GM18870 (cell line): Measurements from ENCODE around the gene TSPAN31.
"Not testable (repeated sequence)": the region's sequence is repeated elsewhere in the genome, so short reads cannot be mapped to it uniquely, and the experiment has no call there.

Source experiments
- ATAC-seq: cut with Tn5 transposase; IDR thresholded peaks from one replicate; pipeline ENCODE4 v1.9.1; 2021; ENCODE audit warnings: moderate library complexity; ENCODE audit not compliant: unreplicated experiment

The TSPAN31 gene, protein sequence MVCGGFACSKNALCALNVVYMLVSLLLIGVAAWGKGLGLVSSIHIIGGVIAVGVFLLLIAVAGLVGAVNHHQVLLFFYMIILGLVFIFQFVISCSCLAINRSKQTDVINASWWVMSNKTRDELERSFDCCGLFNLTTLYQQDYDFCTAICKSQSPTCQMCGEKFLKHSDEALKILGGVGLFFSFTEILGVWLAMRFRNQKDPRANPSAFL

DNA sequence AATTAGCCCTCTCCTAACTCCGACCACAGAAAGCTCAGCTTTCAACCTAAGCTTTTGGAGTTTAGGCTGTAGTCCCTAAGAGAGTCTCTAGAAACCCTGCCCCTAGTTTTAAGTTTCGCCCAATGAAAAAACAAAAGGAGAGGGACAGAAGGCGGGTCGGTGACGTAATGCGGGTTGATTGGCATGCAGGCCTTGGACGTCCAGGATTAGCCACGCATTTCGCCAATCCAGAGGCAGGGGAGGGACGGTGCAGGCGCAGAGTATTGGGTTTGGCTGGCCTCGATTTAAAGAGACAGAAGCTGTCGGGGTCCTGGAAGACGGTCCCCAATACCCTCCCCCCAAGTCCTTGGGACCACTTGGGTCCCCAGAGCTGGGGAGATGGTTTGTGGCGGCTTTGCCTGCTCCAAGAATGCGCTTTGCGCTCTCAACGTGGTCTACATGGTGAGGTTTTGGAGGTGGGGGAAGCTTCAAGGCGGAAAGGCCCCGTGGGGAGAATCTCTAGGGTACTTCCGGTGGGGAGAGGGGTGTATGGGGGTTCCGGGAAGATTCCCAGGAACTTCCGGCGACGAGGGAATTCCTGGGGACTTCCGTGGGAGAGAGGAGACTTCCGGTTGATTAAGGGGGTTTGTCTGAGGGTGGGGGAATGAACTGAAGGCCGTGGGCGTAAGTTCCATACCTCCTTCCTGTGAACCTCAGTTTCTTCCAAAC is at the start of gene TSPAN31:
Gene TSPAN31 (plus strand): TSS at position 263 of the 708 bp plus-strand sequence. CDS start 116 bp downstream, at position 379.
- peak; percentile 66 for ATAC-seq

DNA sequence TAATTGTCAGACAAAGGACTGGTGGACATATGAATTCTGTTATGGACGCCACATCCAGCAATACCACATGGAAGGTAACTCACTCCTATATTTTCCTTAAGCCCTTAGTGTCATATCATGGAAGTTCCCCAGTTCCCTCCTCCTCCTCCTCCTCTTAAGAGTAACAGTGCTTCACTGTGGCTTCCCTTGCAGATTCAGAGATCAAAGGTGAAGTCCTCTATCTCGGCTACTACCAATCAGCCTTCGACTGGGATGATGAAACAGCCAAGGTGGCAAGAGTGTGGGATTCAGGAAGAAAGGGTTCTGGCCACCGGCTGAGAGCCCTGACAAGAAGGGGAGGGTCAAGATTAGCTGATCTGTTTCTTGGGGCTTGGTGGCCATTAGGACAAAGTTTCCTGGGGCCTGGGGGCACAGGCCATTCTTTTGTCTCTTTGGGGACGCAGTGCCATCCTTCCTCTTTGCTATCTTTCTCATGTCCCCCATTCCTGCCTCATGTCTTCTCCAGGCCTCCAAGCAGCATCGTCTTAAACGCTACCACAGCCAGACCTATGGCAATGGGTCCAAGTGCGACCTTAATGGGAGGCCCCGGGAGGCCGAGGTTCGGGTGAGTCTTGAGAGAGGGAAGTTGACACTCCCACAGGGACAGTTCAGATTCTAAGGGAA is 48.9 kb upstream of the TSPAN31 start:
- ATAC-seq, result no peak

DNA sequence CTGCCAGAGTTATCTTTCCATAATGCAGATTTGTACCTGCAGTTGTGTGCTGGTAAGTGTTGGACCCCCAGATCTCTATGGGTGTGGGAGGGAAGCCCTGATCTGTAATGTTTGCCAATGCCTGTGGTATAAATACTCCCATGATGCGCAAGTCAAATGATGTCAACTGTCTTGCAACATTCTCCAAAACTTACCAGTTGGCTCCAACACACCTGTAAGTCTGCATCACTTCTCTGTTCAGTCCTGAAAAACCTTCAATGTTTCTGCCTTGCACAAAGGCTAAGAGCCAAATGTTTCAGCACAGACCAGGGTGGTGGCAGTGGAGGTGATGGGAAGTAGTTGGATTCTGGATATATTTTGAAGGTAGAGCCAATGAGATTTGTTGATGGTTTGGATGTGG is 47.8 kb upstream of the TSPAN31 start:
- no peak for ATAC-seq

DNA sequence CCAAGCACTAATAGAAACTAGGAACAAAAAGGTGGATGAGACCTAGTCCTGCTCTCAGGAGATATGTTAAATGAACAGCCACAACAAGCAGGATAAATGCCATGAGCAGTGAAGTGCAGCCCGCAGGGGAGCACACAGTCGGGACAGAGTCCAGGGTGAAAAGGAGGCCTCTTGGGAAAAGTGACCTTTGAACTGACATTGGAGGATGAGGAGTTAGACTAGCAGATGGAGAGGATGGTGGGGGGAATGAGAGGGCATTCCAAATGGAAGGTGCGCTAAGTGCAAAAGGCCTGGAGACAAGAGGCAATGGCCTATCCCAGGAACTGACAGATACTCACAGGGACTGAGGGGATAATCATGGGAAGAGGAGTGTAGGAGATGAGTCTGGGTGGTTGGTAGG is 46.4 kb upstream of the TSPAN31 start:
- no peak for ATAC-seq

DNA sequence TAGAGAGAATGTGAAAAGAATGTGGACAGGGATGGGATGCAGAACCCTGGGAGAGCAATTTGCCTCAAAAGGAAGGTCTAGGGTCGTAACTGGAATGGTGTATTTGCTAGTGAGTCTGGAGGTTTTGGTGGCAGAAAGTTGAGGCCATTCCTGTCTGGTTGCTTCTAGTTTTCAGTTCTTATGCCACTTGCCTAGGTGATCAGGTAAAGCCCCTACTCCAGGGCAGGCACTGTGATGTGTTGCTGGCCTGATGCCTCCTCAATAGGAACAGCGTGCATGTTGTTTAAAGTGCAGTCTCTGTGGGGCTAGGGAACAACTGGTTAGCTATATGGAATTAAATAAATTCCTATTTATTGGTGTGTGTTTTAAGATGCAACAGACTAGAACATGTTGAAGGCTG is 44.5 kb upstream of the TSPAN31 start:
- no peak for ATAC-seq

DNA sequence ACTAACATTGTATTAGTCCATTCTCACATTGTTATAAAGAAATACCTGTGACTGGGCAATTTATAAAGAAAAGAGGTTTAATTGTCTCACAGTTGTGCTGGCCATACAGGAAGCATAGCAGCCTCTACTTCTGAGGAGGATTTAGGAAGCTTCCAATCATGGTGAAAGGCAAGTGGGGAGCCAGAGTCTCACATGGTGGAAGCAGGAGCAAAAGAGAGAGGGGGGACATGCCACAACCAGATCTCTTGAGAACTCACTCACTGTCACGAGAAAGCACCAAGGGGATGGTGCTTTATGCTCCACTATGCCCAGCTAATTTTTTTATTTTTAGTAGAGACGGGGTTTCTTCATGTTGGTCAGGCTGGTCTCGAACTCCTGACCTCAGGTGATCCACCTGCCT is 37.6 kb upstream of the TSPAN31 start:
- no peak for ATAC-seq

DNA sequence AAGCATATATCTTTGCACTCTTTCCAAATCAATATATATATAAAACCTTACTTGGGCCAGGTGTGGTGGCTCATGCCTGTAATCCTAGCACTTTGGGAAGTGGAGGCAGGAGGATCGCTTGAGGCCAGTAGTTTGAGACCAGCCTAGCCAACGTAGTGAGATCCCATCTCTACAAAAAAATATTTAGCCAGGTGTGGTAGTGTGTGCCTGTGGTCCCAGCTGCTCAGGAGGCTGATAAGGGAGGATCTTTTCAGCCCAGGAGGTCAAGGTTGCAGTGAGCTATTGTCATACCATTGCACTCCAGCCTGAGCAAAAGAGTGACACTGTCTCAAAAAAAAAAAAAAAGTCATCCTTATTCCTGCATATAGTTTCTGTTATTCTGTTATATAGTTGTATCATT is 36.5 kb upstream of the TSPAN31 start:
- ATAC-seq, result no peak

DNA sequence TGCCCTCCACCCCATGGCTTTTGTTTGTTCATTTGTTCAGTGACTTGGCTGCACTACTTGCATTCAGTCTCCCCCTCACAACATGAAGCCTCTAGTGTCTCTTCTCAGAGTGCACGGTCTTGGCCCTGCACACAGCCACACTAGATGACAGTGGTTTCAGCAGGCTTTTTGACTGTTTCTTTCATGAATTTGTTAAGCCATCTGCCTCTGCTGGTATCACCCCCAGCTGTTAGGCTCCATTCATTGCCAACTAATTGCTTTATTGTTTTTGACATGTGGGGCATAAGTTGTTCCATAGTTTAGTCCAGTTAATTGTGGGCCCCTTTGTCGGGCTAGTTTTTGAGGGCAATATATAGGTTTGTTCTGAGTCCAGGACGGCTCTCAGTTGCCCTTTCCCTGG is 32.1 kb upstream of the TSPAN31 start:
- no peak for ATAC-seq

DNA sequence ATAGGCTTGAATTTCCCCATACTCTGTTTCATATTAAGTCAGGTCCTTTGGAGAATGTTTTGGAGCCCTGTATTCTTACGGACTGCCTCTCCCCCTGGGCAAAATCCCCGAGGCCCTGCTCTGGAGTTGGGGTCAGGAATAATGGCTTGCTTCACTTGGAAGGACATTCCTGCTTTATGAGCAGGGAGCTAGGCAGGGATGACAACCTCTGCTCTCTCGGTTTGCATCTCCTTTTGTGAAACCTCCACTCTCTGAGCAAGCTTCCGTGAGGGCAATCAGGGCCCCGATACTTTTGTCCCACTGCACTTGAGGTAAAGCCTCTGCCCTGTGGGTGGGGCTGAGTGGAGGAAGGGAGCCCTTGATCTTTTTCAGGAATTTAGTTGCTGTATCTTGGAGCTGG is 31.6 kb upstream of the TSPAN31 start:
- no peak for ATAC-seq

DNA sequence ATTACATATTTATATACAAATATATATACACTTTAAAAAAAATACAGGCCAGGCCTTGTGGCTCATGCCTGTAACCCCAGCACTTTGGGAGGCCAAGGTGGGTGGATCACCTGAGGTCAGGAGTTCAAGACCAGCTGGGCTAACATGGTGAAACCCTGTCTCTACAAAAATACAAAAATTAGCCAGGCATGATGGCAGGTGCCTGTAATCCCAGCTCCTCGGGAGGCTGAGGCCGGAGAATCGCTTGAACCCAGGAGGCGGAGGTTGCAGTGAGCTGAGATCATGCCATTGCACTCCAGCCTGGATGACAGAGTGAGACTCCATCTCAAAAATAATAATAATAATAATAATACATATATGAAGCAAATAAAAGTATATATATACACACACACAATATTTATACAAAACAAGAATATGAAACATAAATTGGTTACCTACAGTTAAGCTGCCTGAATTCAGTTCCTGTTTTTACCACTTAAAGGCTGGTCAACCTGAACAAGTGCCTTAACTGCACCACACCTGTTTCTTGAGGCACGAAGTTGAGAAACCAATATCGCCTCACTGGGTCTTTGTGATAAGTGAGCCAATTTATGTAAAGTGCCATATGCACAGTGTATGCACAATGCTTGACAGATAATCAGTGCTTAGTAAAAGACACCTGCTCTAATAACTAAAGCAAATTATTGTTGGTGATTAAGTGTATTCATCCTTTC is 29.6 kb upstream of the TSPAN31 start:
- not testable (repeated sequence) for ATAC-seq

DNA sequence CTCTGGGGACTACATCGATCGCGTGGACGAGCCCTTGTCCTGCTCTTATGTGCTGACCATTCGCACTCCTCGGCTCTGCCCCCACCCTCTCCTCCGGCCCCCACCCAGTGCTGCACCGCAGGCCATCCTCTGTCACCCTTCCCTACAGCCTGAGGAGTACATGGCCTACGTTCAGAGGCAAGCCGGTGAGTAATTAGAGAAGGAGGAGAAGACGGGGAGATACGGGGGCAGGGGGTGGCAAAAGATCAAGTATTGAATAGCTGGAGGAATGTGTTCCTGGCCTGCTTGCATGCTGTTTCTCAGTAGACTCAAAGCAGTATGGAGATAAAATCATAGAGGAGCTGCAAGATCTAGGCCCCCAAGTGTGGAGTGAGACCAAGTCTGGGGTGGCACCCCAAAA is 29.1 kb upstream of the TSPAN31 start:
- ATAC-seq, result no peak

DNA sequence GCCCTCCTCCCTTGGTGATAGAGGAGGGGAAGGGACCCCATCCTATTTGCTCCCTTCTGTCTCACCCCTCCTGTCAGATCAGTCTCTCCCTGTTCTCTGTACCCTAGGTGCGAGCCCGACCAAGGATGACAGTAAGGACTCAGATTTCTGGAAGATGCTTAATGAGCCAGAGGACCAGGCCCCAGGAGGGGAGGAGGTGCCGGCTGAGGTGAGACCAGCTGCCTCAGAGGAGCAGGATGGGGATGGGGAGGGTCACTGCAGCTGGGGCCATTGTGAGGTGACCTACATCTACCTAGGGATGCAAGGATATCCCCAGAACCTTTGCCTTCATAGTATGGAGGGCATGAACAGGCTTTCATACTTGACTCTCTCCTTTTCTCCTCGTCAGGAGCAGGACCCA is 28.5 kb upstream of the TSPAN31 start:
- no peak for ATAC-seq

DNA sequence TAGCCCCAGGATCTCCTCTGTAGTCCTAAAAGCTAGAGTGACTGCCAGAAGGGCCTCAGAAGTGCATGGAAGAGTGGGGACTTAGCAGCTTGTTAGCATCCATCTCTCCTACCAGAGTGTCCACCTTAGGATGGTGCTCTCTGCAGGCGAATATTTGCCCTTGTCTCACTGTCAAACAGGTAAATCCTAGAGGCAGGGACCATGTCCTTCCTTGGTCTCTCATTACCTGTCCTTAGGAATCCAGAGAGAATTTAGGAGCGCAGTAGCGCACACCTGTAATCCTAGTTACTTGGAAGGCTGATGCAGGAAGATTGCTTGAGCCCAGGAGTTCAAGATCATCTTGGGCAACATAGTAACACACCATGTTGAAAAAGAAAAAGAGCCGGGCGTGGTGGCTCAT is 27.7 kb upstream of the TSPAN31 start:
- ATAC-seq, result no peak

DNA sequence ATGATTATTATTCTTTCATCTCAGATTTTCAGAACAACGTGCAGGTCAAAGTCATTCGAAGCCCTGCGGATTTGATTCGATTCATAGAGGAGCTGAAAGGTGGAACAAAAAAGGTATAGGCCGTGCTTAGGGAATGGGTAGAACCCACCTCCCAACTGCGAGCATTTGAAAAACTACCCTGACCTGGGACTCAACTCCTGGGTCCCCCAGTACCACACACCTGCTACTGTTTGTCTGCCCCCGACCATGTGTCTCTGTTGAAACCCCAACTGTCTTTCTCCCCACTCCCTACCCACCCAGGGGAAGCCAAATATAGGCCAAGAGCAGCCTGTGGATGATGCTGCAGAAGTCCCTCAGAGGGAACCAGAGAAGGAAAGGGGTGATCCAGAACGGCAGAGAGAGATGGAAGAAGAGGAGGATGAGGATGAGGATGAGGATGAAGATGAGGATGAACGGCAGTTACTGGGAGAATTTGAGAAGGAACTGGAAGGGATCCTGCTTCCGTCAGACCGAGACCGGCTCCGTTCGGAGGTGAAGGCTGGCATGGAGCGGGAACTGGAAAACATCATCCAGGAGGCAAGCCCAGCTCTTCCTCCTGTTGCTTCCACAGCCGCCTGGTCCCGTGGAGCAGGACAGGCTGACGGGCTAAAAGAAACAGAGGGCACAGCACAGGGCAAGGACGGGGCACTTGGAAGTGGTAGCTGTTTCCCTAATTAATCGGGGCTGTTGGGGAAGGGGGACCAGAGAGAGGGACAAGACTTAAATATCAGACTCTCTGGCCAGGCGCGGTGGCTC is 26.8 kb upstream of the TSPAN31 start:
- ATAC-seq, result no peak

DNA sequence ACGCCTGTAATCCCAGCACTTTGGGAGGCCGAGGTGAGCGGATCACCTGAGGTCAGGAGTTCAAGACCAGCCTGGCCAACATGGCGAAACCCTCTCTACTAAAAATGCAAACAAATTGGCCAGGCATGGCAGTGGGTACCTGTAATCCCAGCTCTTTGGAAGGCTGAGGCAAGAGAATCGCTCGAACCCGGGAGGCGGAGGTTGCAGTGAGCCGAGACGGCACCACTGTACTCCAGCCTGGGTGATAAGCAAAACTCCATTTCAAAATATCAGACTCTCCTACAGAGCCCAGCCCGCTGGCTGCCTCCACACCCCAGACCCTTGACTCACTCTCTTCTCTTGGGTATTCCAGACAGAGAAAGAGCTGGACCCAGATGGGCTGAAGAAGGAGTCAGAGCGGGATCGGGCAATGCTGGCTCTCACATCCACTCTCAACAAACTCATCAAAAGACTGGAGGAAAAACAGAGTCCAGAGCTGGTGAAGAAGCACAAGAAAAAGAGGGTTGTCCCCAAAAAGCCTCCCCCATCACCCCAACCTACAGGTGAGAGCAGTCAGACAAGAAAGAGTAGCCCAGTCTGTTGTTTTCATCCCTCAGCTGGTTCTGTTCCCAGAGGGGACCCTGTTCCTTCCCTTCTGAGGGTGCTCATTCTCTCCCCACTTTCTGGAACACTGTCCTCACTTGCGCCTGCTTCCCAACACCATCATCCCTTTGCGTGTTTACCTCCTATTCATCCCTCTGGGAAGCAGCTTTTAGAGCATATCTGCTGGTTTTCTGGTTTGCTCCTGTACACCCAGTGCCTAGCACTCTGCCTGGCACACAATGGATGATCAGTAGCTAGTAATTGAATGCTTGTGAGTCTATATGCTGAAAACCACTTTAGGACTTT is 26.0 kb upstream of the TSPAN31 start:
- ATAC-seq, result no peak

DNA sequence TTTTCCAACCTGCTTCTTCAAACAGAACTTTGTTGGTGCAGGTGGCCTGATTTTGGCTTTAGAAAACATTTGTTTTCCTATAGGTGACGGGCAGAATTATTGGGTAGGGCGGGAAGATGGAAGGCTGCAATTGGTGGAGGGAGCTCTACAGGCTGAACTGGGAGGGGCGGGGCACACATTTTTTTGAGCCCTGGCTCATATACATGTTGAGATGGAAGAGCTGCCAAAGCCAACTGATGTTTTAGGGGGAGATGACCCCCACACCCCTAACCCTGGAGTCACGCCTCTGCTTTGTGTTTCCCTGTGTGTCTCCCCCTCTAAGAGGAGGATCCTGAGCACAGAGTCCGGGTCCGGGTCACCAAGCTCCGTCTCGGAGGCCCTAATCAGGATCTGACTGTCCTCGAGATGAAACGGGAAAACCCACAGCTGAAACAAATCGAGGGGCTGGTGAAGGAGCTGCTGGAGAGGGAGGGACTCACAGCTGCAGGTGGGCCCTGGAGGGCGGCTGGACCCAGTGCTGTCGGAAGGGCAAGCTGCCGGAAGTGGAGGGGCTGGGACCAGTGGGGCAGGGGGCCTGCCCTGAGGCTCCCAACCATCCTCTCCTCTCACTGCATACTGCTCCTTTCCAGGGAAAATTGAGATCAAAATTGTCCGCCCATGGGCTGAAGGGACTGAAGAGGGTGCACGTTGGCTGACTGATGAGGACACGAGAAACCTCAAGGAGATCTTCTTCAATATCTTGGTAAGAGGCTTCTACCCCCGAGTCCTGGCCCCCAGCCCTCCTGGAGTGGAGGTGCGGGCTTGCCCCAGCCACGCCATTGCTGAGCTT is 24.8 kb upstream of the TSPAN31 start:
- ATAC-seq, result no peak

DNA sequence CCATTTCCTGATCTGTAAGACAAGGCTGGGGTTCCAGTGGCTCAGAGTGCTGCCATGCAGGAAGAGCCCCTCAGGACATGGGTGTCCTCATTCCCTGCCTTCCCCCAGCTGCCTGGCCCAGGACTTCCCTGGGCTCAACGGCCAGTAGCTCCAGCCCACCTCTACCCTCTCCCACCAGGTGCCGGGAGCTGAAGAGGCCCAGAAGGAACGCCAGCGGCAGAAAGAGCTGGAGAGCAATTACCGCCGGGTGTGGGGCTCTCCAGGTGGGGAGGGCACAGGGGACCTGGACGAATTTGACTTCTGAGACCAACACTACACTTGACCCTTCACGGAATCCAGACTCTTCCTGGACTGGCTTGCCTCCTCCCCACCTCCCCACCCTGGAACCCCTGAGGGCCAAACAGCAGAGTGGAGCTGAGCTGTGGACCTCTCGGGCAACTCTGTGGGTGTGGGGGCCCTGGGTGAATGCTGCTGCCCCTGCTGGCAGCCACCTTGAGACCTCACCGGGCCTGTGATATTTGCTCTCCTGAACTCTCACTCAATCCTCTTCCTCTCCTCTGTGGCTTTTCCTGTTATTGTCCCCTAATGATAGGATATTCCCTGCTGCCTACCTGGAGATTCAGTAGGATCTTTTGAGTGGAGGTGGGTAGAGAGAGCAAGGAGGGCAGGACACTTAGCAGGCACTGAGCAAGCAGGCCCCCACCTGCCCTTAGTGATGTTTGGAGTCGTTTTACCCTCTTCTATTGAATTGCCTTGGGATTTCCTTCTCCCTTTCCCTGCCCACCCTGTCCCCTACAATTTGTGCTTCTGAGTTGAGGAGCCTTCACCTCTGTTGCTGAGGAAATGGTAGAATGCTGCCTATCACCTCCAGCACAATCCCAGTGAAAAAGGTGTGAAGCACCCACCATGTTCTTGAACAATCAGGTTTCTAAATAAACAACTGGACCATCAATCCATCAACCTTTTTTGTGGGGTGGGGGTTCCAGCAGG is 23.9 kb upstream of the TSPAN31 start:
- no peak for ATAC-seq
